ENCODE results near the gene NRBP1.

The NRBP1 gene

DNA sequence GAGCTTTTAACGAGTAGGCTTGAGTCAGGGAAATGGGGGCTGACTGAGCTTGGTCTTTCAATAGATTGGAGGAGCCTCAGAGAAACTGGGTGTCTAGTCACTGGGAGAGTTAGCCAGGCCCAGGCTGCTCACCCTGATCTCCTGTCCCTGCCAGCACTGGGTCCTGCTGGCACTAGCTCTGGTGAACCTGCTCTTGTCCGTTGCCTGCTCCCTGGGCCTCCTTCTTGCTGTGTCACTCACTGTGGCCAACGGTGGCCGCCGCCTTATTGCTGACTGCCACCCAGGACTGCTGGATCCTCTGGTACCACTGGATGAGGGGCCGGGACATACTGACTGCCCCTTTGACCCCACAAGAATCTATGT is 14.5 kb downstream of the NRBP1 start:
- no peak overlapping the region for H3K4me3 ChIP-seq

DNA sequence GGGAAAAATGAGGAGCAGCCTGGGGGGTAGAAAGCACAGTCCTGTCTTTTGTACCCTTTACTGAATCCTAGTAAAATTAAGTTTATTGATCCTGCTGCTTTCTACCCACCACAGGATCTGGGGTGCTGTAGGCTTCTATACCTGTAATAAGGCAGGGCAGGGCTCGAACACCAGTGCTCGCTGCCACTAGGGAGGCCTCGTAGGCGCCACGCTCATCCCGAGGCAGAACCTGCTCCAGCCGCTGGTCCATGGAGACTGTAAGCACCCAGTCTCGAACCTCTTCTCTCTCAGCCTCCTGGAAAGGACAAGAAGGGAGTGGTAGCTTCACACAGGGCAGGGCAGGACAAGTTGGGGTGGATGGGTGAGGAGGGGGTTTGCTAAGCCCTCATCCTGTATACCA is 16.7 kb downstream of the NRBP1 start:
- Histone ChIP-seq H3K27me3 (no peaks in the 10 kb centered on the region), H3K9me3 (no peaks in the 10 kb centered on the region), H4K20me1 (peaks cover 17% of the 10 kb centered on the region), H3K4me2 (no peak overlapping the region), H3K36me3 (peaks cover 95% of the 10 kb centered on the region), H3K27ac (no peak overlapping the region), H3K4me1 (peaks cover 9% of the 10 kb centered on the region), H3K9ac (no peak overlapping the region), H3K4me3 (no peak overlapping the region)
- no peak for TF ChIP-seq Cebpa-rat (IDR thresholded peaks at IDR 0.05)

More for the DNA sequence above, 14.5 kb downstream of the NRBP1 start:
- Histone ChIP-seq H3K4me1 (peaks cover 9% of the 10 kb centered on the region), H3K27ac (no peak overlapping the region), H3K9me3 (no peaks in the 10 kb centered on the region), H4K20me1 (peaks cover 27% of the 10 kb centered on the region), H3K27me3 (no peaks in the 10 kb centered on the region), H3K36me3 (peaks cover 95% of the 10 kb centered on the region), H3K4me2 (no peak overlapping the region), H3K9ac (no peak overlapping the region)
- no peak for TF ChIP-seq Cebpa-rat (IDR thresholded peaks at IDR 0.05)

DNA sequence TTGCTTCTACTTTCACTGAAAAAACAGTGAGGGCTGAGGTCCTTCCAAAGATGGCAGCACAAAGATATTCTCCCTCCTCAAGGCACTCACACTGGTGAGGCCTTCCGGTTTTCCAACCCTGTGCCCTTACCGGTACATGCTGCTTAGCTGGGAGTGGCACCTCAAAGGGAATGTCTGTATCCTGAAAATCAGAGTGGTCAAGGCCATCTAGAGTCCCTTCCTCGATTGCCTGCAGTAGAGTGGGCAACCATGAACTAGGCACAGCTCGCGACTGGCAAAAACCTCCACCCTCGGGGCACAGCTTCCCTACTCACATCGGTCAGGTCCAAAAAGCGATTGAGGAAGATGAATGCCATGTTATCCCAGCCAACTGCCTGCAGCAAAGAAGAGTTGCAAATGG is 17.2 kb downstream of the NRBP1 start:
- Histone ChIP-seq H3K4me2 (no peak overlapping the region), H3K27ac (no peak overlapping the region), H4K20me1 (peaks cover 14% of the 10 kb centered on the region), H3K36me3 (peaks cover 95% of the 10 kb centered on the region), H3K27me3 (no peaks in the 10 kb centered on the region), H3K4me3 (no peak overlapping the region), H3K4me1 (peaks cover 9% of the 10 kb centered on the region), H3K9ac (no peak overlapping the region), H3K9me3 (no peaks in the 10 kb centered on the region)
- no peak for TF ChIP-seq Cebpa-rat (IDR thresholded peaks at IDR 0.05)

DNA sequence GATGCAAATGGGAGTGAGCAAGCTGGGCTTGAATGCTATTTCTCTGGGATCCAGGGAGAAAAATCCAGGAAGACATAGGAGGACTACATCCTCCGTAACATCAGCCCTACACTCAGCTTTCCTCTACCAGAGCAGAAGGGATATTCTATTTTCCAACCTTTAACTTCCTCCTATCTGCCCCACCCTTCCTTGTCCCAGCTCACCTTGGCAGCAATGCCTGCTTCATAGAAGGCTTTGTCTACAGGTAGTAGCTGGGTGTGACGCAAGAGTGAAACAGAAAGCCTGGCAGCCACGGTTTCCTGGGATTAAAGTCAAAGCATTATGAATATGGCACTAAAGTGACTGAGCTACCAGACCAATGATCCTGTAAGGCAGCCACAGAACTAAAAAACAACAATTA is 17.6 kb downstream of the NRBP1 start:
- Histone ChIP-seq H3K4me1 (peaks cover 9% of the 10 kb centered on the region), H3K4me2 (no peak overlapping the region), H3K27me3 (no peaks in the 10 kb centered on the region), H4K20me1 (peaks cover 9% of the 10 kb centered on the region), H3K36me3 (peaks cover 94% of the 10 kb centered on the region), H3K9ac (no peak overlapping the region), H3K4me3 (no peak overlapping the region), H3K9me3 (no peaks in the 10 kb centered on the region), H3K27ac (no peak overlapping the region)
- TF ChIP-seq Cebpa-rat (IDR thresholded peaks at IDR 0.05), result no peak

DNA sequence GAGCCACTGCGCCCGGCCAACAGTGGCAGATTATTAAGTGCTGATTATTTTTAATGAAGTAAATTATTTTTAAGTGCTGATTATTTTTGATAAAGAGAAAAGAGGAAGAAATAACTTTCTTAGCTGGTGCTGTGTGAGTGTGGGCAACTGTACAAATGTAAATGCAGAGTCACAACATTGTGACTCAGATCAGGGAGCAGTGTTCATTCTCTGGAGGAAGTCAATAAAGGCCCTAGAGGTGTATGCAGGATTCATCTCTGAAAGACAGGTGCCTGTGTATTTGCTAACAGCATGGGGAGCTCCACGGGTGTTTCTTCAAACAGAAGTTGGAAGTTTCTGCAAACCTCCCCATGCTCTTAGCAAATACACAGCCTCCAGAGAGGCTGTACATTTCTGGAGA is 19.9 kb downstream of the NRBP1 start:
- H3K27ac ChIP-seq, result no peak overlapping the region
- no peak overlapping the region for H3K9ac ChIP-seq
- H3K4me1 ChIP-seq, result no peaks in the 10 kb centered on the region
- no peak overlapping the region for H3K4me3 ChIP-seq
- no peaks in the 10 kb centered on the region for H3K27me3 ChIP-seq
- H3K4me2 ChIP-seq, result no peak overlapping the region
- TF ChIP-seq Cebpa-rat (IDR thresholded peaks at IDR 0.05), result no peak
- H3K9me3 ChIP-seq, result no peaks in the 10 kb centered on the region
- H3K36me3 ChIP-seq, result peaks cover 92% of the 10 kb centered on the region
- H4K20me1 ChIP-seq, result no peaks in the 10 kb centered on the region

DNA sequence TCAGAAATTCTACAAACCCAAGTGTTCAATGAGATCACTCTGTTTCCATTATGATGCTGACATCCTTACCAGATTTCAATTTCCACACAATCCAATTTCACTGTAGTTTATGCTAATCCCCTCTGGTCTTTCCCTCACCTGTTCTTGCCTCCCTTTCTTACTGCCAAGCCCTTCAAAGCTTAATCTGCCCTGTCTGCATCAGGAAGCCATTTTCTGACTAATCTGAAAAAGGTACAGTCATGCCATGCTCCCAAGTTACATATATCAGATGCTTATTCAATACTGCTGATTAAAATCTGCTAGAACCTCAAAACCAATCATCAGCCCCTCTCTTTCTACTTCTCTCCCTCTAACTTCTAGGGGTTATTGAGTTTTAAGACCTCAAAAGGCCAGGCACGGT is 22.7 kb downstream of the NRBP1 start:
- Histone ChIP-seq H3K27ac (no peak overlapping the region), H4K20me1 (no peaks in the 10 kb centered on the region), H3K4me2 (no peak overlapping the region), H3K4me3 (no peak overlapping the region), H3K9ac (no peak overlapping the region), H3K4me1 (peaks cover 2% of the 10 kb centered on the region; the same call in 1 of the 2 replicates), H3K27me3 (no peaks in the 10 kb centered on the region), H3K9me3 (no peaks in the 10 kb centered on the region), H3K36me3 (peaks cover 85% of the 10 kb centered on the region)
- no peak for TF ChIP-seq Cebpa-rat (IDR thresholded peaks at IDR 0.05)

DNA sequence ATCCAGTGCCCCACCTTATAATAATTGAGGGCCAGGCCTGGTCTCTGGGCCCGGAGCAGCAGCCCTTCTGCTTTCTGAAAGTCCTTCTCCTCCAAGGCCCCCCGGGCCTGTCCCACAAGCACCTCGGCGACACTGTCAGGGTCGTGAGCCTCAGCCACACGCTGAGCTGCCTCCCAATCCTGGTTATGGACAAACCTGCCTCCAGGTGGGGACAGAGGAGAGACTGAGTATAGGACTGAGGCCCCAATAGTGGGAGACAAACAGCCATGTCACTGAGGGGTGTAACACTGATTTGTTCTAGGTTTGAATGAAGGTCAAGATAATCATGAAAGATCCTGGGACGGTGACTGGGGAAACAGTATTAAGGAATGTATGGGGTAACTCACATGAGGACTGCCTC is 25.5 kb downstream of the NRBP1 start:
- Histone ChIP-seq H3K27me3 (no peaks in the 10 kb centered on the region), H4K20me1 (no peaks in the 10 kb centered on the region), H3K4me1 (peaks cover 6% of the 10 kb centered on the region; the same call in 1 of the 2 replicates), H3K4me3 (no peak overlapping the region), H3K36me3 (peaks cover 89% of the 10 kb centered on the region), H3K4me2 (no peak overlapping the region), H3K9ac (no peak overlapping the region), H3K9me3 (no peaks in the 10 kb centered on the region), H3K27ac (no peak overlapping the region)
- no peak for TF ChIP-seq Cebpa-rat (IDR thresholded peaks at IDR 0.05)

DNA sequence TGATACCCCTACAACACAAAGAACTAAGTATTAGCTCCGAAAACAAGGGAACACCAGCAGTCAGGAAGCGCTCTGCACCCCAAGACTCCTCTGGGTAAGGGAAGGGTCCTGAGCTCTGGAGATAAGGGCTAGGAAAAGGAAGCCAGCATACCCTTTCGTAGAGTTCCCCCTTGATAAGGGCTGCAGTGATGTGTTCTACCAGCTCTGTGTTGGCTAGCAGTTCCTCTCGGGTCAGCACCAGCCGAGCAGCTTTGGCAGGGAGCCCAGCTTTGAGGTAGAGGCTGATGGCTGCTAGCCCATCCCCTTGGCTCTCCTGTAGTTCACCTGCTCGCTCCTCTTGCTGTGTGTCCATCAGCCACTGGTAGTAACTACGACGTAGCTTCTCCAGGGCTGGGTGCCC is 32.7 kb downstream of the NRBP1 start:
- no peaks in the 10 kb centered on the region for H4K20me1 ChIP-seq
- no peaks in the 10 kb centered on the region for H3K27me3 ChIP-seq
- peaks cover 79% of the 10 kb centered on the region for H3K36me3 ChIP-seq
- no peak overlapping the region for H3K9ac ChIP-seq
- H3K4me1 ChIP-seq, result peaks cover 4% of the 10 kb centered on the region; the same call in 1 of the 2 replicates
- H3K27ac ChIP-seq, result no peak overlapping the region
- no peak overlapping the region for H3K4me3 ChIP-seq
- no peak overlapping the region for H3K4me2 ChIP-seq
- TF ChIP-seq Cebpa-rat (IDR thresholded peaks at IDR 0.05), result no peak
- no peaks in the 10 kb centered on the region for H3K9me3 ChIP-seq

DNA sequence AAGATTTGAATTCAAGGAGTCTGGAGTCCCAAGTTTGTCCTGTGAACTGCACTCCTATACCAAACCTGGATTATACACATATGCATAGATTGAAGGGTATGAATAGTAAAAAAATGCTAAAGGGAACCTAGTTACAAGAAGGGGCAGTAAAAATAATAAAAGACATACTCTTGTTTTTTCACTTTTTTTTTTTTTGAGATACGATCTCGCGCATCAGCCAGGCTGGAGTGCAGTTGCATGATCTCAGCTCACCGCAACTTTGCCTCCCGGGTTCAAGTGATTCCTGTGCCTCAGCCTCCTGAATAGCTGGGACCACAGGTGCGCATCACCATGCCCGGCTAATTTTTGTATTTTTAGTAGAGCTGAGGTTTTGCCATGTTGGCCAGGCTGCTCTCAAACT is 36.0 kb downstream of the NRBP1 start:
- no peaks in the 10 kb centered on the region for H3K27me3 ChIP-seq
- no peak overlapping the region for H3K27ac ChIP-seq
- no peak overlapping the region for H3K9ac ChIP-seq
- no peaks in the 10 kb centered on the region for H3K4me1 ChIP-seq
- H3K36me3 ChIP-seq, result peaks cover 52% of the 10 kb centered on the region
- H4K20me1 ChIP-seq, result no peaks in the 10 kb centered on the region
- H3K4me3 ChIP-seq, result no peak overlapping the region
- TF ChIP-seq Cebpa-rat (IDR thresholded peaks at IDR 0.05), result no peak
- H3K4me2 ChIP-seq, result no peak overlapping the region
- H3K9me3 ChIP-seq, result no peaks in the 10 kb centered on the region

DNA sequence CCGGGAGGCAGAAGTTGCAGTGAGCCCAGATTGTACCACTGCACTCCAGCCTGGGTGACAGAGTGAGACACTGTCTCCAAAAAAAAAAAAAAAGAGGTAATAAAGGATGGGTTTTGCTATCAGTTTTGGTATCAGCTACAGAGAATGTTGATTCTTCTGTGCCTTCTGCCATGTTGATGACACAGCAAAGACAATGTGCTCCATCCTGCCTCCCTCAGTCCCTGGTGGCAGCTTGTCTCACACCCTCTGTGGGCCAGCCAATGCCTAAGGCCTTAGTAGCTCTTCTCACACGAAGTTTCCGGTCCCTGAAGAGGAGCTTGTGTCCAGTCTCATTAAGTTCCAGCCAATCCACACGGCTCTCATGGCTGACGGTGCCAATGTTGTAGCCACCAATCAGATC is 43.5 kb downstream of the NRBP1 start:
- H3K9ac ChIP-seq, result no peak overlapping the region
- no peaks in the 10 kb centered on the region for H4K20me1 ChIP-seq
- no peaks in the 10 kb centered on the region for H3K27me3 ChIP-seq
- no peak overlapping the region for H3K4me2 ChIP-seq
- H3K9me3 ChIP-seq, result no peaks in the 10 kb centered on the region
- H3K4me3 ChIP-seq, result no peak overlapping the region
- peaks cover 49% of the 10 kb centered on the region for H3K36me3 ChIP-seq
- no peaks in the 10 kb centered on the region for H3K4me1 ChIP-seq
- no peak overlapping the region for H3K27ac ChIP-seq
- no peak for TF ChIP-seq Cebpa-rat (IDR thresholded peaks at IDR 0.05)

DNA sequence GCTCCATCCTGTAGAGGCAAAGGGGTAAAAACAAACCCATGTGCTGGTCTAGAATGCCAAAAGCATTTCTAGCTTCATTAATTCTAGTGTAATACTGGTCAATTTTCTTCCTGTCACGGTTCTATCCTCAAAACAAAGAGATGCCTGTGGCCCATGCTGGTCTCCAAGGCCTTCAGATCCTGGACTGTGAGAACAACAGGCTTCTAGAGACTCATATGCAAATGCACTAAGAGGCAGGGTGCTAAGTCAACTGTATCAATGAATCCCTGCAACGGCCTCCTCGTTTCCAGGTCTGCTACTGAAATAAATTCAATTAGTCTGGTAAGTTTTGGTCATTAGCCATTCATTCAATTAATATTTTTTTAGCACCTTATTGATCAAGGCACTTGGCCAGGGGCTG is 57.1 kb downstream of the NRBP1 start:
- Histone ChIP-seq H3K27me3 (no peaks in the 10 kb centered on the region), H3K27ac (no peak overlapping the region), H3K9ac (no peak overlapping the region), H4K20me1 (no peaks in the 10 kb centered on the region), H3K4me2 (no peak overlapping the region), H3K4me1 (peaks cover 42% of the 10 kb centered on the region), H3K36me3 (peaks cover 50% of the 10 kb centered on the region), H3K9me3 (no peaks in the 10 kb centered on the region), H3K4me3 (no peak overlapping the region)
- no peak for TF ChIP-seq Cebpa-rat (IDR thresholded peaks at IDR 0.05)

All from BLaER1 (cell line).